ENCODE results near the gene PTPRD.

Gene PTPRD

GRCh38 chr9:8382777-8383527, 2229.8 kb downstream of the PTPRD start:
- no peak for DNase-seq (ENCODE audit: low spot score)

- DNase-seq (ENCODE audit: low spot score), result no peak
Measured at GRCh38 chr9:8382266-8382665, 2230.5 kb downstream of the PTPRD start.

- no peak for DNase-seq (ENCODE audit: low spot score)
Measured at GRCh38 chr9:8381601-8382000, 2231.2 kb downstream of the PTPRD start.

- DNase-seq (ENCODE audit: low spot score), result no peak
Measured at GRCh38 chr9:8374471-8374870, 2238.3 kb downstream of the PTPRD start.

GRCh38 chr9:8371686-8372085, 2241.1 kb downstream of the PTPRD start:
- DNase-seq (ENCODE audit: low spot score), result no peak

GRCh38 chr9:8366161-8366926, 2246.5 kb downstream of the PTPRD start:
- no peak for DNase-seq (ENCODE audit: low spot score)

GRCh38 chr9:8365466-8366160, 2247.2 kb downstream of the PTPRD start:
- no peak for DNase-seq (ENCODE audit: low spot score)

GRCh38 chr9:8365029-8365428, 2247.8 kb downstream of the PTPRD start:
- DNase-seq (ENCODE audit: low spot score), result no peak

- no peak for DNase-seq (ENCODE audit: low spot score)
Measured at GRCh38 chr9:8364026-8364752, 2248.6 kb downstream of the PTPRD start.

- DNase-seq (ENCODE audit: low spot score), result no peak
Measured at GRCh38 chr9:8362250-8362649, 2250.6 kb downstream of the PTPRD start.

GRCh38 chr9:8361364-8361763, 2251.4 kb downstream of the PTPRD start:
- DNase-seq (ENCODE audit: low spot score), result no peak

- no peak for DNase-seq (ENCODE audit: low spot score)
Measured at GRCh38 chr9:8356406-8356805, 2256.4 kb downstream of the PTPRD start.

- DNase-seq (ENCODE audit: low spot score), result no peak
Measured at GRCh38 chr9:8351436-8351835, 2261.4 kb downstream of the PTPRD start.

- DNase-seq (ENCODE audit: low spot score), result no peak
Measured at GRCh38 chr9:8349901-8350300, 2262.9 kb downstream of the PTPRD start.

GRCh38 chr9:8349376-8349775, 2263.4 kb downstream of the PTPRD start:
- no peak for DNase-seq (ENCODE audit: low spot score)

GRCh38 chr9:8348756-8349155, 2264.0 kb downstream of the PTPRD start:
- DNase-seq (ENCODE audit: low spot score), result no peak

- DNase-seq (ENCODE audit: low spot score), result no peak
Measured at GRCh38 chr9:8346296-8346695, 2266.5 kb downstream of the PTPRD start.

GRCh38 chr9:8338767-8339510, 2273.9 kb downstream of the PTPRD start:
- no peak for DNase-seq (ENCODE audit: low spot score)

- no peak for DNase-seq (ENCODE audit: low spot score)
Measured at GRCh38 chr9:8337834-8338766, 2274.7 kb downstream of the PTPRD start.

- no peak for DNase-seq (ENCODE audit: low spot score)
Measured at GRCh38 chr9:8332871-8333270, 2279.9 kb downstream of the PTPRD start.

GRCh38 chr9:8332331-8332650, 2280.5 kb downstream of the PTPRD start:
- DNase-seq (ENCODE audit: low spot score), result no peak

Data from GM03348 (cell line).